H1 (cell line): Measurements from ENCODE around the gene FANCD2. TPM values are rescaled to one million over a fixed set of nuclear protein-coding genes. Genes with fewer than 3 reads are reported as not detected.

Source experiments
- SP4 ChIP-seq: IDR thresholded peaks from 2 replicates; pipeline ENCODE4 v1.6.1; 2012; ENCODE audit warnings: low read length, inconsistent platforms
- SUZ12 ChIP-seq: fragments of 200-600 bp; sonication (generic); IDR thresholded peaks from 2 replicates; pipeline ENCODE4 v1.6.1; 2012; ENCODE audit warnings: mild to moderate bottlenecking, inconsistent platforms, low read length, moderate library complexity, mixed read lengths
- YY1 ChIP-seq: IDR thresholded peaks from 2 replicates; pipeline ENCODE4 v1.6.1; 2011; ENCODE audit warnings: low read depth, mild to moderate bottlenecking, low read length
- polyA plus RNA-seq, 7 experiments: library from polyadenylated mRNA; depleted of rRNA in 3 of 7; stranded (reverse) in 5 of 7; unstranded in 2 of 7; fragments of >200 nt in 5 of 7; fragments of 200-250 nt in 2 of 7; gene quantifications; 1 replicate in 5 of 7; 2 replicates in 1 of 7; 4 replicates in 1 of 7; pipeline versions ENCODE4 v1.2.1 to v1.2.3, GENCODE V29; 2011 to 2013; ENCODE audit warnings: missing spikeins in 2 of 7, mixed read lengths in 2 of 7
- total RNA-seq: library from RNA; stranded (reverse); fragmentation: NEBNext Ultra II Directional; extraction: Animal tissue kit (Norgen Biotek cat#: 25700); gene quantifications from 2 replicates; pipeline ENCODE4 v1.2.1, GENCODE V29; 2021
- TF ChIP-seq, protein P1 (sequence below): IDR thresholded peaks from 2 replicates; pipeline ENCODE4 v1.6.1; 2012; ENCODE audit warnings: inconsistent platforms
- TF ChIP-seq, protein P2 (sequence below): IDR thresholded peaks from 2 replicates; pipeline ENCODE4 v1.6.1; 2012; ENCODE audit warnings: inconsistent platforms

The FANCD2 gene
- total and polyA plus RNA-seq, 2 of the 8 experiments (the other 6 are each of a cell fraction or from before 2014, with no cell fraction given), result 33.1 to 77.8 TPM

DNA sequence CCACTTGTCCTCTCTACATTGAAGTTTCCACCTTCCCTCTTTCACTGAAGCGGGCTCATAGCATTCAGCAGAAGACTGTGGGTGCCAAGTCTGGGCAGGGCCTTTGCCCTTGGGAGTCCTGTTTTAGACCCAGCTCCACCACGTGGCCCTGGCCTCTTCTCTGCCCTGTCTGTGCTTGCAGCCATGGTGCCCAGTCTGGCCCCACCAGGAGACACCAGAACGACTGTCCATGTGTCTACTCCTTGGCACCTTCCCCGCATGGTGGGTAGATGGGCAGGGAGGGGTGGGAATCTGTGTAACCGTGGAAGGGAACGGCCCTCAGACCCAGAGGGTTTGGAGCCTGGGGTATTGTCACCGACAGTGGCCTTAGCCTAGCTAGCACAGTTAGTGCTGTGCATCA is 21.7 kb upstream of the FANCD2 start (continued):
- TF ChIP-seq YY1, result no peak
- TF ChIP-seq, protein P1, sequence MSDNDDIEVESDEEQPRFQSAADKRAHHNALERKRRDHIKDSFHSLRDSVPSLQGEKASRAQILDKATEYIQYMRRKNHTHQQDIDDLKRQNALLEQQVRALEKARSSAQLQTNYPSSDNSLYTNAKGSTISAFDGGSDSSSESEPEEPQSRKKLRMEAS, result no peak
- no peak for TF ChIP-seq SUZ12
- TF ChIP-seq, protein P2, sequence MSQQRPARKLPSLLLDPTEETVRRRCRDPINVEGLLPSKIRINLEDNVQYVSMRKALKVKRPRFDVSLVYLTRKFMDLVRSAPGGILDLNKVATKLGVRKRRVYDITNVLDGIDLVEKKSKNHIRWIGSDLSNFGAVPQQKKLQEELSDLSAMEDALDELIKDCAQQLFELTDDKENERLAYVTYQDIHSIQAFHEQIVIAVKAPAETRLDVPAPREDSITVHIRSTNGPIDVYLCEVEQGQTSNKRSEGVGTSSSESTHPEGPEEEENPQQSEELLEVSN, result no peak
- TF ChIP-seq SP4, result no peak
